ENCODE data around the gene LNPK. TPM values are rescaled to one million over a fixed set of nuclear protein-coding genes. Genes with fewer than 3 reads are reported as not detected.
A peak's percentile ranks its signal among the peaks of the same experiment; 100 is the strongest.
"Not testable (repeated sequence)": the region's sequence is repeated elsewhere in the genome, so short reads cannot be mapped to it uniquely, and the experiment has no call there.

LNPK gene
- total RNA-seq, 1 experiment from 2014 or later: 24.1 TPM

GRCh38 chr2:175984846-175985245, 17.2 kb downstream of the LNPK start:
- in situ Hi-C loops (cut with HindIII; ENCODE audit: low pct_unique_long_range_greater_than_20kb, low sequenced_read_pairs): no loop called here
- DNase-seq (ENCODE audit: low read depth): no peak

DNA sequence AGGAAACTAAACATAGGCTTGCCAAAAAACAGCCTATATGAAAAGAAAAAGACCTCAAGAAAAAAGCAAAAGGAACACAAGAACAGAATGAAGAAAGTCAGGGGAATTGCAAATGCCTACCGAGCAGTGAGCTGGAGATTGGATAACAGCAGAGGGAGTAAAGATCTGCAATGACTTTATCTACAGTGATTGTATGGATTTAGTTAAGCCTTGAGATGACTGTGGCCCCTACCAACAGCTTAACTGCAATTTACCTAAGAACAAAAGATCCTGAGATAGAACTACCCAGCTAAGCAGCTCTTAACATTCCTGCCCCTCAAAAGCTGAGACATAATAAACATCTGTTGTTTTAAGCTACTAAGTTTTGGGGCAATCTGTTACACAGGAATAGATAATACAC, 20.5 kb downstream of the LNPK start:
- DNase-seq (ENCODE audit: low read depth): no peak
- in situ Hi-C loops (cut with HindIII; ENCODE audit: low pct_unique_long_range_greater_than_20kb, low sequenced_read_pairs): no loop called here

- in situ Hi-C loops (cut with HindIII; ENCODE audit: low pct_unique_long_range_greater_than_20kb, low sequenced_read_pairs): no loop called here
- DNase-seq (ENCODE audit: low read depth): peak; percentile 50
Measured at GRCh38 chr2:175976391-175977157, 25.5 kb downstream of the LNPK start.

DNA sequence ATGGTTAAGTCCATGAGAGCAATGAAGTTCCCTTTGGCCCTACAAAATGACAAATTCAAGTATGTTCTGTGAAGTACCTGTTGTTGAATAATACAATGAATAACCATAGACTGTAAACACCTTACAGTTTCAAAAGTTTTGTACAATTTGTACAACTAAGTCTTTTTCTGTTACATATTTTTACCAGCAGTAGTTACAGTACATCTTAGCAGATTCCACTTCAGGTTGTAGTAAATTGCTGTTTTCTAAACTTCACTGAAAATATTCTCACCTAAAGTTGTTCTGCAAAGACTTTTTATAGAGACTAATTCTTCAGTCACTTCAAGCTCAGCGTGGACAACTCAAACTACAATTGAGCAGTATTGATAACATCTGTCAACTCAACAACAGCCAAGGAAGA, 28.7 kb downstream of the LNPK start:
- DNase-seq (ENCODE audit: low read depth): no peak
- in situ Hi-C loops (cut with HindIII; ENCODE audit: low pct_unique_long_range_greater_than_20kb, low sequenced_read_pairs): no loop called here

GRCh38 chr2:175966839-175967238, 35.2 kb downstream of the LNPK start:
- in situ Hi-C loops (cut with HindIII; ENCODE audit: low pct_unique_long_range_greater_than_20kb, low sequenced_read_pairs): no loop called here
- DNase-seq (ENCODE audit: low read depth): no peak

DNA sequence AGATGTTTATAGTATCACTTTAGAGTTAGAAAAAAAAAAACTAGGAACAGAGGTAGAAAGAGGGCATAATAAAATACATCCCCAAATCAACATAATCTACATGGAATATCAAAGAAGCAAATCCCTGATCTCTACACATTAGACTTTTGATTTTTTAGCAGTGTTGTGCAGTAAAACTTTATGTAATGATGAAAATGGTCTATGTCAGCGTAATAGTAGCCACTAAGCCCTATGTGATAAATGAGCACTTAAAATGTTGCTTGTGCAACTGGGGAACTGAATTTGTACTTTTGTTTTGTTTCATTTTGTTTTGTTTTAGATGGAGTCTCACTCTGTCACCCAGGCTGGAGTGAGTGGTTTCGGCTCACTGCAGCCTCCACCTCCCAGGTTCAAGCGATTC, 36.3 kb downstream of the LNPK start:
- in situ Hi-C loops (cut with HindIII; ENCODE audit: low pct_unique_long_range_greater_than_20kb, low sequenced_read_pairs): no loop called here
- DNase-seq (ENCODE audit: low read depth): no peak

DNA sequence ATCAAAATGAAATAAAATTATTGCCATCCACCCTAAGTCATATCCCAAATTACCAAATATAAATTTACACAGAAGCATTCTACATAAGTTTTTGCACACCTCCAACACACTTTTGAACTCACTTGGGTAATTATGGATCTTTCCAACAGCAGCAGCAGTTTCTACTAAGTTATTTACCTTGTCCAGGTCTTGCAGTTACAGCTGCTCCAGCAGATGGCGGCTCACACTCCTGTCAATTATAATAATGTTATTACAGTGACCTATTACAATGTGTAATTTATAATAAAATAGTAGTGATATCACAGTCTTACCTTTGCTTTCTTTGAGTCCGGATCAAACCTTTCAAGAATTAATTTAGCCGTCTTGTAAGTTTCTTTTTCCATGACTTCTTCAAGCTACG, 37.9 kb downstream of the LNPK start:
- in situ Hi-C loops (cut with HindIII; ENCODE audit: low pct_unique_long_range_greater_than_20kb, low sequenced_read_pairs): no loop called here
- DNase-seq (ENCODE audit: low read depth): peak; percentile 11

DNA sequence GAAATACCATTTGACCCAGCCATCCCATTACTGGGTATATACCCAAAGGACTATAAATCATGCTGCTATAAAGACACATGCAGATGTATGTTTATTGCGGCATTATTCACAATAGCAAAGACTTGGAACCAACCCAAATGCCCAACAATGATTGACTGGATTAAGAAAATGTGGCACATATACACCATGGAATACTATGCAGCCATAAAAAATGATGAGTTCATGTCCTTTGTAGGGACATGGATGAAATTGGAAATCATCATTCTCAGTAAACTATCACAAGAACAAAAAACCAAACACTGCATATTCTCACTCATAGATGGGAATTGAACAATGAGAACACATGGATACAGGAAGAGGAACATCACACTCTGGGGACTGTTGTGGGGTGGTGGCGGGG, 38.9 kb downstream of the LNPK start:
- DNase-seq (ENCODE audit: low read depth); in situ Hi-C loops (cut with HindIII; ENCODE audit: low pct_unique_long_range_greater_than_20kb, low sequenced_read_pairs): not testable (repeated sequence)

GRCh38 chr2:175957845-175958244, 44.2 kb downstream of the LNPK start:
- in situ Hi-C loops (cut with HindIII; ENCODE audit: low pct_unique_long_range_greater_than_20kb, low sequenced_read_pairs): no loop called here
- DNase-seq (ENCODE audit: low read depth): no peak

- in situ Hi-C loops (cut with HindIII; ENCODE audit: low pct_unique_long_range_greater_than_20kb, low sequenced_read_pairs): no loop called here
Measured at GRCh38 chr2:175955136-175955535, 46.9 kb downstream of the LNPK start.

GRCh38 chr2:175950512-175950911, 51.6 kb downstream of the LNPK start:
- in situ Hi-C loops (cut with HindIII; ENCODE audit: low pct_unique_long_range_greater_than_20kb, low sequenced_read_pairs): no loop called here

More at GRCh38 chr2:175955136-175955535, 46.9 kb downstream of the LNPK start:
- no peak for DNase-seq (ENCODE audit: low read depth)

GRCh38 chr2:175948191-175948590, 53.9 kb downstream of the LNPK start:
- in situ Hi-C loops (cut with HindIII; ENCODE audit: low pct_unique_long_range_greater_than_20kb, low sequenced_read_pairs): no loop called here
- DNase-seq (ENCODE audit: low read depth): no peak

More at GRCh38 chr2:175950512-175950911, 51.6 kb downstream of the LNPK start:
- no peak for DNase-seq (ENCODE audit: low read depth)

DNA sequence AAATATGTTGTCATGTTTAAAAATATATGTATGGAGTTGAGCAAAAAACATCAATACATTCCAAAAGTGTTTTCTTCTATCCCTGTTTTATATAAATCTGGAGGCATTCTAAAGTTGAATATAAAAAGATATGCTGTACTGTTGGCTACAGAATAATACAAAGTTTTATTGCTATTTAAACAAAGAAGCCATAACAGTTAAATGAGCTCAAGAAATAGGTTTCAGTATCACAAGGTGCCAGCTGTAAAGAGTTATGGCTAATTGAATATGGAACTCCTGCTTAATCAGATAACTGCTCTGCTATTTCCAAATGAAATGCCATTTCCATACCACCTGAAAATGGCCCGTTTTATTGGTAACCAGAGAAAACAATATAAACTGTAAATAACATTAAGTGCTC, 55.0 kb downstream of the LNPK start:
- no peak for DNase-seq (ENCODE audit: low read depth)
- in situ Hi-C loops (cut with HindIII; ENCODE audit: low pct_unique_long_range_greater_than_20kb, low sequenced_read_pairs): no loop called here

- no peak for DNase-seq (ENCODE audit: low read depth)
- in situ Hi-C loops (cut with HindIII; ENCODE audit: low pct_unique_long_range_greater_than_20kb, low sequenced_read_pairs): no loop called here
Measured at GRCh38 chr2:175941699-175942098, 60.4 kb downstream of the LNPK start.

- DNase-seq (ENCODE audit: low read depth): no peak
- in situ Hi-C loops (cut with HindIII; ENCODE audit: low pct_unique_long_range_greater_than_20kb, low sequenced_read_pairs): no loop called here
Measured at GRCh38 chr2:175937216-175937615, 64.9 kb downstream of the LNPK start.

DNA sequence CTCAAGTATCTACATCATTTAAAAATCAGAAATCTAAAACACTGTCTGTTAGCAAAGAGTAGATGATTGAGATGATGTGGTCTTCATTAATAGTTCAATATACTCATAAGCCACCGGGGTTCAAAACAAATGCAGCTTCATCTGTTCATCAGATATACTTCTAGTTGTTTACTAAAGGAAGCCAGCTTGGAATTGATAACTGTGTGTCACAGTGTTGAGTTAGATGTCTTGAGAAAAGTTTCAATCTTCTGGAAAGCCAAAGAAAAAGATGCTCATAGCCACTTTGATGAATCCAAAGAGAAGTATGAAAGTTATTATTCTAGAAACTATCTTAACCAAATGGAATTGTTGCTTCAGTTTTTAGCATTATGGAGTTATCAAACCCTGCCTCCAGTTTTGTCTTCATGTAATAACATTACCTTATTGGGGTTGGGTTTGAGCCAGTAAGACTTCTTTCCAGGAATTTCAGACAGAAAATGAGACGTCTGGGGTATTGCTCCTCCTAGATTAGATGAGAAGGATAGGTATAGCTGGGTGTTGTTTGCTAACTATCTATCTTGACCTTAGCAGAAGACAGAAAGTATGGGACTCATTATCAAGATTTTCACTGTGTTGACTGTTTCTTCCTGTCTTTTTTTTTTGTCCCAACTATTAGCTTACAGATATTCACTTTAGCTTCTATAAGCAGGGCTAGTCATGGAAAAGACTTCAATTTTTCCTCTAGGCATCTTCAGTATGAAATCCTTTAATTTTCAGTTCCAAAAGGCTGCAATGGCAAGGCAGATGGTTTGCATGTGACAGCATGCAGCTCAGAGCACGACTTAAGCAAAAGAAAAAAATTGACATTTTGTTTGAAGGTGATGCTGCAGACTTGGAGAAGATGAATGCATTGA, 66.5 kb downstream of the LNPK start:
- in situ Hi-C loops (cut with HindIII; ENCODE audit: low pct_unique_long_range_greater_than_20kb, low sequenced_read_pairs): no loop called here
- DNase-seq (ENCODE audit: low read depth): no peak

- DNase-seq (ENCODE audit: low read depth): no peak
- in situ Hi-C loops (cut with HindIII; ENCODE audit: low pct_unique_long_range_greater_than_20kb, low sequenced_read_pairs): no loop called here
Measured at GRCh38 chr2:175932675-175933074, 69.4 kb downstream of the LNPK start.

DNA sequence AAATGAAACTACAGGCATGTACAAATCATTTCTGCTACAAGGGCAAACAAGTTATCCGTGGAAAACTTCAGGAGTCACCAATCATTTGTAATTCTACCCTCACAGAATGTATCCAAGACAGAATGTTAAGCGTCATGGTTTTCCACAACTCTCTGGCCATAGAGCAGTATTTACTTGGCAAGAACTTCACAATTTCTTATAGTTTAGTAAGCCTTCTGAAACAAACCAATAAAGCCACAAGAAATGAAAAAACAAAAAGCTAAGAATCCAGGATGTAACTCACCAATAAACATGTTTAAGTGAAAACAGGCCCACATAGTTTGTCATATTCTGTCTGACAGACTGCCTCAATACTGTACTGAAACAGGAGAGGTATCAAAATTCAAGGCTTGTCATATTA, 70.3 kb downstream of the LNPK start:
- in situ Hi-C loops (cut with HindIII; ENCODE audit: low pct_unique_long_range_greater_than_20kb, low sequenced_read_pairs): no loop called here
- no peak for DNase-seq (ENCODE audit: low read depth)

DNA sequence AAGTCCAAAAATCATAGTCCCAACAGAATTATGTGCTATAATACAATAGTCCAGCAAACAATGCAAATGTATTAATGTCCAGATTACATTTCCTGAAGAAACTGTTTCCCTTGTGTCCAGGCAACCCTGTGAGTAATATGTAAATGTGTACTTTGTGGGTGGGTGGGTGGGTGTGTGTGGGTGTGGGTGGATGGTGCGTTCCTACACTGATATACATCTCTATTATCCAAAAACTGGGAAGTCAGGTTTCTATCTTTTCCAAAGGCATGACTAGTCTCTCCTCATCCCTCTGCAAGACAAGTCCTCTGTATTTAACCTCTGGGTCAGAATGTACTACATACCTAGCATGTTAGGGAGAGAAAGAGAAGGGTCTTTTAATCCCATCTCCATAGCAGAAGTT, 71.6 kb downstream of the LNPK start:
- DNase-seq (ENCODE audit: low read depth): no peak
- in situ Hi-C loops (cut with HindIII; ENCODE audit: low pct_unique_long_range_greater_than_20kb, low sequenced_read_pairs): no loop called here
